Measurements from ENCODE around the gene SLC8A2.

The SLC8A2 gene

DNA sequence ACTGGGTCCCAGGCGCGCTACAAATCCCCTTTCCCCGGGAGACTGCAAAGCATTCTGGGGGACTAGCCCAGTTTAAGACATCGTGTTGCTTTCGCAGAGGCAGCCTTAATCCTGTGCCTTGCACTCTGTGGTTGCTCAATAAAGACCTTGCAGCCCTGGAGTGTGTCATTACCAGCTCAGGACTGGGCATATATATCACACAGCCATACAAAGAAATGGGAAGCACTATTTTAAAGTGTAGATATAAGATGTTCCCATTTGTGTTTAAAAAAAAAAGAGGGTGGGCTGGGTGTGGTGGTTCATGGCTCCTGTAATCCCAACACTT is 32.1 kb upstream of the SLC8A2 start:
- TF ChIP-seq NFIC (IDR thresholded peaks at IDR 0.05) (no peak), EGR1 (IDR thresholded peaks at IDR 0.05) (no peak), RAD21 (IDR thresholded peaks at IDR 0.05; ENCODE audit: low read depth) (no peak), TAF1 (IDR thresholded peaks at IDR 0.05; ENCODE audit: low read depth) (no peak)
- TF ChIP-seq, protein P1, sequence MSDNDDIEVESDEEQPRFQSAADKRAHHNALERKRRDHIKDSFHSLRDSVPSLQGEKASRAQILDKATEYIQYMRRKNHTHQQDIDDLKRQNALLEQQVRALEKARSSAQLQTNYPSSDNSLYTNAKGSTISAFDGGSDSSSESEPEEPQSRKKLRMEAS (IDR thresholded peaks at IDR 0.05): no peak

DNA sequence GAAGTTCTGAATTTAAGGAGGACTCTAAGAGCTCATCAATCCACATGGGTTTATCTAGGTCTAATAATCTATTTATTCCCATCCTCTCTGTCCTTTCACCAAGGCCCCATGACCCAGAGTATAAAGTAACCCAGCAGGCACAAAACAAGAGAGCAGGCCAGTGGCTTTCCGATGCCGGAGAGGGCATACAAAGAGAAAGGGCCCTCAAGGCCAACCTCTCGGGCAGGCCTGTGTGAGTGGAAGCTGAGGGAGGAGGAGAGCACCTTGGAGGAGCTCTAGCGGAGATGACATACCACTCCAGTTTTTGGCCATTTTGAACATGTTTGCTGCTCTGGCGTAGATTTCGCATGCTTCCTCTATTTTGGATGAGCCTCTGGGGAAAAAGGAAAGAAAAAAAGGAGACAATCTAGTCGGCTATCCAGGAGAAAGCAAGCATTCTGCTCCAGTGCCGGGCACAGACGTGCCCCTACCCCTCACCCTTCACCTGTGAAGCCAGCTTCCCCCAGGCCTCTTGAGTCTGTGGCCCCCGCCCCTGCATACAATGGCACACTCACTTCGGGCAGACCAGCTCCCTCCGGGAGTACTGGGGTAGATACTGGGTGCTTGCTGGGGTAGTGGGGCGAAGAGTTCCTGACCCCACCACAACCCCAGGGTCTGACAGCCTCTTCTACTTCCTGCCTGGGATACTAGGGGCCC is 31.6 kb upstream of the SLC8A2 start:
- TF ChIP-seq ZBTB7A (IDR thresholded peaks at IDR 0.05; ENCODE audit: low read depth) (no peak), TEAD4 (IDR thresholded peaks at IDR 0.05) (no peak), TAF1 (IDR thresholded peaks at IDR 0.05; ENCODE audit: low read depth) (no peak), FOXM1 (IDR thresholded peaks at IDR 0.05; ENCODE audit: borderline replicate concordance, low read depth) (no peak)
- TF ChIP-seq, protein P2, sequence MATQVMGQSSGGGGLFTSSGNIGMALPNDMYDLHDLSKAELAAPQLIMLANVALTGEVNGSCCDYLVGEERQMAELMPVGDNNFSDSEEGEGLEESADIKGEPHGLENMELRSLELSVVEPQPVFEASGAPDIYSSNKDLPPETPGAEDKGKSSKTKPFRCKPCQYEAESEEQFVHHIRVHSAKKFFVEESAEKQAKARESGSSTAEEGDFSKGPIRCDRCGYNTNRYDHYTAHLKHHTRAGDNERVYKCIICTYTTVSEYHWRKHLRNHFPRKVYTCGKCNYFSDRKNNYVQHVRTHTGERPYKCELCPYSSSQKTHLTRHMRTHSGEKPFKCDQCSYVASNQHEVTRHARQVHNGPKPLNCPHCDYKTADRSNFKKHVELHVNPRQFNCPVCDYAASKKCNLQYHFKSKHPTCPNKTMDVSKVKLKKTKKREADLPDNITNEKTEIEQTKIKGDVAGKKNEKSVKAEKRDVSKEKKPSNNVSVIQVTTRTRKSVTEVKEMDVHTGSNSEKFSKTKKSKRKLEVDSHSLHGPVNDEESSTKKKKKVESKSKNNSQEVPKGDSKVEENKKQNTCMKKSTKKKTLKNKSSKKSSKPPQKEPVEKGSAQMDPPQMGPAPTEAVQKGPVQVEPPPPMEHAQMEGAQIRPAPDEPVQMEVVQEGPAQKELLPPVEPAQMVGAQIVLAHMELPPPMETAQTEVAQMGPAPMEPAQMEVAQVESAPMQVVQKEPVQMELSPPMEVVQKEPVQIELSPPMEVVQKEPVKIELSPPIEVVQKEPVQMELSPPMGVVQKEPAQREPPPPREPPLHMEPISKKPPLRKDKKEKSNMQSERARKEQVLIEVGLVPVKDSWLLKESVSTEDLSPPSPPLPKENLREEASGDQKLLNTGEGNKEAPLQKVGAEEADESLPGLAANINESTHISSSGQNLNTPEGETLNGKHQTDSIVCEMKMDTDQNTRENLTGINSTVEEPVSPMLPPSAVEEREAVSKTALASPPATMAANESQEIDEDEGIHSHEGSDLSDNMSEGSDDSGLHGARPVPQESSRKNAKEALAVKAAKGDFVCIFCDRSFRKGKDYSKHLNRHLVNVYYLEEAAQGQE (IDR thresholded peaks at IDR 0.05; ENCODE audit: low read depth): no peak

DNA sequence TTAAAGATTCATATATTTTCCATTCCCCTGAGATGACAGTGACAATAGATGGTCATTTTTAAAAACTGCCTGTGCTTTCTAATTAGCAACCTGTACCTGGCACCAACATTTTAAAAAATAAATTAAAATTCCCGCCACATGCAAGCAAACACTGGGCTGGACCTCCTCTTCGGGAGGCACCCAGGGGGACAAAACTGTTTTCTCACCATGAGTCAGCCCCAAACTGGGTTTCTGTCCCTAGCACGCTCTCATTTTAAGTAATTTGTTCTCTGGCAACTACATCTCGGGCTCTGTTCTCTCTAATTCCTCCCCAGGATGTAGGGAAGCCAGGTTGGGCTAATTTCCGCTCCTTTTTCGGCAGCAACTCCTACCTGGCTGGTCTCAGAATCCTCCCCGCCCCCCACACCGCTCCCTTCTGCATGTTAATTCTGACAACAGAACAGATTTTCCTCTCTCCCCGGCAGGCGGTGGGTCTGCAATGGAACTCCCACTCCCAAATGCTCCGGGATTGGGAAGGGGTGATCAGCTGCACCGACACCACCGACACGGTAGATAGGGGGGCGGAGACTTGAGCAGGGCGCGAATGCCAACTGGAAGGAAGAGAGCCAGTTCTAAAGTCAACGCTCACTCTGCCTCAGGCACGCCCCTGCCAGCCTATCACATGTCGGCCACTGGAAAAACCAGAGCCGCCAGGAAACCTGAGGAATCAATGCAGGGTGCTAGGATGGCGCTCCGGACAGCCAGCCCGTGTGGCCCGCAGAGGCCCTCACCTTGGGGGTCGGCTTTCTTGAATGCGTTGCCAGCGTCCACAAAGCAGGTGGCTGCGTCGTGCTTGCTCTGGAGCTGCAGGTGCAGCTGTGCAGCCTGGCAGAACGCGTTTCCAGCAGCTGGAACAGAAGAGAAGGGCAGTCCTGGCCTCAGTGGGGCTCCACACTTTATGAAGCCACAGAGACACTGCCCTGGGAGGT is 28.5 kb upstream of the SLC8A2 start:
- TF ChIP-seq ZBTB7A (IDR thresholded peaks at IDR 0.05; ENCODE audit: low read depth) (no peak), RAD21 (IDR thresholded peaks at IDR 0.05; ENCODE audit: low read depth) (no peak), NFIC (IDR thresholded peaks at IDR 0.05) (no peak), EP300 (IDR thresholded peaks at IDR 0.05; ENCODE audit: borderline replicate concordance) (no peak), EGR1 (IDR thresholded peaks at IDR 0.05) (no peak), CEBPB (IDR thresholded peaks at IDR 0.05) (no peak), FOXM1 (IDR thresholded peaks at IDR 0.05; ENCODE audit: borderline replicate concordance, low read depth) (no peak), TCF12 (IDR thresholded peaks at IDR 0.05; ENCODE audit: low read depth) (no peak), TEAD4 (IDR thresholded peaks at IDR 0.05) (no peak), YY1 (IDR thresholded peaks at IDR 0.05; ENCODE audit: low read depth) (no peak)
- TF ChIP-seq, protein P1 (IDR thresholded peaks at IDR 0.05): no peak
- TF ChIP-seq, protein P3, sequence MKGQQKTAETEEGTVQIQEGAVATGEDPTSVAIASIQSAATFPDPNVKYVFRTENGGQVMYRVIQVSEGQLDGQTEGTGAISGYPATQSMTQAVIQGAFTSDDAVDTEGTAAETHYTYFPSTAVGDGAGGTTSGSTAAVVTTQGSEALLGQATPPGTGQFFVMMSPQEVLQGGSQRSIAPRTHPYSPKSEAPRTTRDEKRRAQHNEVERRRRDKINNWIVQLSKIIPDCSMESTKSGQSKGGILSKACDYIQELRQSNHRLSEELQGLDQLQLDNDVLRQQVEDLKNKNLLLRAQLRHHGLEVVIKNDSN (IDR thresholded peaks at IDR 0.05): no peak

DNA sequence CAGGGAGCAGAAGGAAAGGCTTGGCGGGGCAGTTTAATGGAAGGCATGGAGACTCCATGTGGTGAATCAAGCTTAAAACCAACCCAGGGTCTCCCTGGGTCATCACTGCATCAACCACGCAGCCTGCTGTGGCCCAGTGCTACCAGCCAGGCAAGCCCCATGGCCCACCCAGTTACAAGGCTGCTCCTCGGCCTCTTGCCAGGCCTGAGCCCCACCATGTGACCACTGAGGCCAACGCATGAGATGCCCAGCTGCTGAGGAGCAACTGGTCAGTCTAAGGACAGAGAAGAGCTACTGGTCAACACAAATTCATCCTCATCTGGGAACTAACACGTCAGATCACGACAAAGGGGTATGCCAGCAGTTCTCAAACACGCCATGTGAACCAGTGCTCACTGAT is 27.7 kb upstream of the SLC8A2 start:
- TF ChIP-seq CREB1 (IDR thresholded peaks at IDR 0.05; ENCODE audit: low read depth) (no peak), TAF1 (IDR thresholded peaks at IDR 0.05; ENCODE audit: low read depth) (no peak), ZBTB7A (IDR thresholded peaks at IDR 0.05; ENCODE audit: low read depth) (no peak), TEAD4 (IDR thresholded peaks at IDR 0.05) (no peak)
- TF ChIP-seq, protein P2 (IDR thresholded peaks at IDR 0.05; ENCODE audit: low read depth): no peak

DNA sequence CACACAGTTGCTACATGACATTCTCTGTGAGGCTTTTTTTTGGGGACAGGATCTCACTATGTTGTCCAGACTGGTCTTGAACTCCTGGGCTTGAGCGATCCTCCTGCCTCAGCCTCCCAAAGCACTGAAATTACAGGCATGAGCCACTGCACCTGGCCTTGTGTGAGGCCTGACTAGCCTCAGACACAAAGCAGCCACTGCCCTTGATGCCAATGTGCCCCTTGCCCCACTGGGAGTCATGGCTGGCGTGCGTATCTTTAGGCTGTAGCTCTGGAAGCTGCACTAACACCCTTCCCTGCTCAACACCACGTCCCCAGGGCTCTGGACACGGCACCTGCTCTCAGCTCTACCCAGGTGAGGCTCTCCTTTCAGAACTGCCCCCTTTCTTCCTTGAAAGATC is 26.9 kb upstream of the SLC8A2 start:
- TF ChIP-seq NFIC (IDR thresholded peaks at IDR 0.05) (no peak), CEBPB (IDR thresholded peaks at IDR 0.05) (no peak), TEAD4 (IDR thresholded peaks at IDR 0.05) (no peak), ZBTB7A (IDR thresholded peaks at IDR 0.05; ENCODE audit: low read depth) (no peak), FOXM1 (IDR thresholded peaks at IDR 0.05; ENCODE audit: borderline replicate concordance, low read depth) (no peak)
- TF ChIP-seq, protein P1 (IDR thresholded peaks at IDR 0.05): no peak

DNA sequence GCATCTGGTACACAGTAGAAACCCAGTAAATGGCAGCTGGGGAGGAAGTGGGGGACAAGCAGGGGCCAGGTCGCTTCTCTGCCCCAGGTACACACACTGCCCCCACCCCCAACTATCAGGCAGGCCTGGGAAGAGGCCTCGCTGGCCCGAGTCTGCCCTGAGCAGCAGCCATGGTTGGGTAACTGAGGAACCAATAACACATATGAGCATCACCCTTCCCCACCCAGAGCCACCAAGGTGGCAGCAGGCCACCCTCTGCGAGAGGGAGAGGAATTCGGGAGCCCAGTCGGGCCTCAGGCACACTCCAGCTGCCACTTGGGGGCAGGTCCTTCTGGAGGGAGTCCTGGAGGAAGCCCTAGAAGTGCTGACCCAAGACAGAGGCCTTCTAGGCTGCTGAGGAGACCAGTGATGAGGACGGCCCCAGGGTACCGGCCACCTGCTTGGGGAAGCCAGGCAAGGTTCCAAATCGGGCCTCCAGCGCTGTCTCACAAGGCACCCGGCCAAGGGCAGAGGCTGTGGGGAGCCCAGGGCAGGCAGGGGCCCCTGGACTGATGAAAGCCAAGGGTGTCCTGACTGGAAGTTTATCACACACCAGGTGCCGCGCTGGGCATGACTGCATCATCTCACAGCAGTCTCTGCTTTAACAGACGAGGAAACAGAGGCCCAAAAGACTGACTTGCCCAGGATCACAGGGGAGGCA is 26.3 kb upstream of the SLC8A2 start:
- TF ChIP-seq RAD21 (IDR thresholded peaks at IDR 0.05; ENCODE audit: low read depth) (no peak), TCF12 (IDR thresholded peaks at IDR 0.05; ENCODE audit: low read depth) (no peak), TAF1 (IDR thresholded peaks at IDR 0.05; ENCODE audit: low read depth) (no peak), YY1 (IDR thresholded peaks at IDR 0.05; ENCODE audit: low read depth) (no peak), CEBPB (IDR thresholded peaks at IDR 0.05) (no peak), EP300 (IDR thresholded peaks at IDR 0.05; ENCODE audit: borderline replicate concordance) (no peak), CREB1 (IDR thresholded peaks at IDR 0.05; ENCODE audit: low read depth) (no peak), EGR1 (IDR thresholded peaks at IDR 0.05) (no peak), ZBTB7A (IDR thresholded peaks at IDR 0.05; ENCODE audit: low read depth) (no peak)
- TF ChIP-seq, protein P2 (IDR thresholded peaks at IDR 0.05; ENCODE audit: low read depth): no peak
- TF ChIP-seq, protein P3 (IDR thresholded peaks at IDR 0.05): no peak

Data from Ishikawa (cell line).